ENCODE measurements around the gene LHX1. TPM values are rescaled to one million over a fixed set of nuclear protein-coding genes. Genes with fewer than 3 reads are reported as not detected.

Gene LHX1
- total RNA-seq, 2 experiments from 2014 or later = not detected

DNA sequence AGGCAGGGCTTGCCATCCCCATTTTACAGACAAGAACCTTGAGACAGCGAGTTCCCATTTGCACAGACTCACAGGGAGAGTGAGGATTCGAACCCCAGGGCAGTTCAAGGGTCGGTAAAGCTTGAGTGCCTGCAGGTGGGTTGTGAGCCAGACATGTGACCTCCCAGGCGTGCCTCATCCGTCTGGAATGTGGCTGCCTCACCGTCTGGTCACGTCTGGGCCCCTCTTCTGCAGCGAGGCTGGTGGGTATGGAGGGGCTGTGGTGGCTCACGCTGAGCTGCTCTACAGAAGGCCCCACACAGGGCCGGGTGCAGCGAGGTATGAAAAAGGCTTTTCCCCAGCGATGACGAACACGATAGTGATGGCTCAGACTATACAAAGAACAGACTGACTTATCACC, 35.8 kb upstream of the LHX1 start:
- H3K79me2 ChIP-seq (ENCODE audit: insufficient read depth, low read depth, low read length) = no peaks in the 10 kb centered on the region
- H3K4me3 ChIP-seq (ENCODE audit: low read depth, low read length, poor library complexity, severe bottlenecking) = no peak overlapping the region
- H3K9me3 ChIP-seq (ENCODE audit: low read length) = no peaks in the 10 kb centered on the region
- POLR2A ChIA-PET = no interaction called here
- H3K9me2 ChIP-seq (ENCODE audit: insufficient read depth, low read length) = no peaks in the 10 kb centered on the region
- no peak for TF ChIP-seq EZH2phosphoT487 (IDR thresholded peaks at IDR 0.05; ENCODE audit: borderline replicate concordance, low read depth, low read length)
- TF ChIP-seq, protein P1, sequence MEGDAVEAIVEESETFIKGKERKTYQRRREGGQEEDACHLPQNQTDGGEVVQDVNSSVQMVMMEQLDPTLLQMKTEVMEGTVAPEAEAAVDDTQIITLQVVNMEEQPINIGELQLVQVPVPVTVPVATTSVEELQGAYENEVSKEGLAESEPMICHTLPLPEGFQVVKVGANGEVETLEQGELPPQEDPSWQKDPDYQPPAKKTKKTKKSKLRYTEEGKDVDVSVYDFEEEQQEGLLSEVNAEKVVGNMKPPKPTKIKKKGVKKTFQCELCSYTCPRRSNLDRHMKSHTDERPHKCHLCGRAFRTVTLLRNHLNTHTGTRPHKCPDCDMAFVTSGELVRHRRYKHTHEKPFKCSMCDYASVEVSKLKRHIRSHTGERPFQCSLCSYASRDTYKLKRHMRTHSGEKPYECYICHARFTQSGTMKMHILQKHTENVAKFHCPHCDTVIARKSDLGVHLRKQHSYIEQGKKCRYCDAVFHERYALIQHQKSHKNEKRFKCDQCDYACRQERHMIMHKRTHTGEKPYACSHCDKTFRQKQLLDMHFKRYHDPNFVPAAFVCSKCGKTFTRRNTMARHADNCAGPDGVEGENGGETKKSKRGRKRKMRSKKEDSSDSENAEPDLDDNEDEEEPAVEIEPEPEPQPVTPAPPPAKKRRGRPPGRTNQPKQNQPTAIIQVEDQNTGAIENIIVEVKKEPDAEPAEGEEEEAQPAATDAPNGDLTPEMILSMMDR (conservative IDR thresholded peaks at IDR 0.05; ENCODE audit: low read length) = no peak
- no peaks in the 10 kb centered on the region for H3K36me3 ChIP-seq (ENCODE audit: insufficient read depth, low read length)
- intact Hi-C loops (cut with micrococcal nuclease; ENCODE audit: unreplicated experiment) = no loop called here
- no peaks in the 10 kb centered on the region for H4K20me1 ChIP-seq (ENCODE audit: insufficient read depth, low read length)
- no peak overlapping the region for H3K4me2 ChIP-seq (ENCODE audit: low read length)
- BruUV-seq (replicated peaks) = no TSS peak
- H3K4me1 ChIP-seq (ENCODE audit: insufficient read depth, low read length, poor library complexity, severe bottlenecking) = no peaks in the 10 kb centered on the region
- no peak for DNase-seq (ENCODE audit: low spot score)
- no peak overlapping the region for H3K27ac ChIP-seq (ENCODE audit: low read depth, low read length, poor library complexity, severe bottlenecking)
- H2AFZ ChIP-seq (ENCODE audit: low read length) = no peak overlapping the region
- CTCF ChIA-PET (ENCODE audit: unreplicated experiment) = no interaction called here

DNA sequence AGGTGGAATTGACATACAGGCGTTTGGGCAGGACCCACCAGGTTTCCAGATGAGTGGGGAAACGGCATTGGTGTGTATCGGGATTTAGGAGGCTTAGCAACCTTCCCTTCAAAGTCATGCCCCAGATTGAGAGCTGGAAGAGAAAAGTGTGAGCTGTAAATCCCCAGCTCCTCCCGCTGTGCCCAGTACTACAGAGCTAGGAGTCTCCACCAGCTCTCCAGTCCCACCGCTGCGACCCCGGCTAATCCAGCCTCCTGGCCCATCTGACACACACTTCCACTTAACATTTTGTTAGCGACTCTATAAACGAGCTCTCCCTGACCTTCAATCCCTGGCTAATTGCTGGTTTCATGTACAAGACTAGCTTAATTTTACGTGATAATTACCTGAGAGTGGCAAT, 29.9 kb upstream of the LHX1 start:
- ChIA-PET CTCF (ENCODE audit: unreplicated experiment) (no interaction called here), POLR2A (interaction anchor here (1.3 kb wide), 1 partner anchor 14 kb away, joined by 5 read pairs; no protein-coding TSS in a partner anchor)
- H2AFZ ChIP-seq (ENCODE audit: low read length) = no peak overlapping the region
- intact Hi-C loops (cut with micrococcal nuclease; ENCODE audit: unreplicated experiment) = no loop called here
- H3K9me3 ChIP-seq (ENCODE audit: low read length) = no peaks in the 10 kb centered on the region
- no peak overlapping the region for H3K4me3 ChIP-seq (ENCODE audit: low read depth, low read length, poor library complexity, severe bottlenecking)
- H3K36me3 ChIP-seq (ENCODE audit: insufficient read depth, low read length) = no peaks in the 10 kb centered on the region
- no peaks in the 10 kb centered on the region for H3K9me2 ChIP-seq (ENCODE audit: insufficient read depth, low read length)
- TF ChIP-seq, protein P1 (conservative IDR thresholded peaks at IDR 0.05; ENCODE audit: low read length) = no peak
- no peak for TF ChIP-seq EZH2phosphoT487 (IDR thresholded peaks at IDR 0.05; ENCODE audit: borderline replicate concordance, low read depth, low read length)
- BruUV-seq (replicated peaks) = no TSS peak
- no peaks in the 10 kb centered on the region for H4K20me1 ChIP-seq (ENCODE audit: insufficient read depth, low read length)
- no peaks in the 10 kb centered on the region for H3K4me1 ChIP-seq (ENCODE audit: insufficient read depth, low read length, poor library complexity, severe bottlenecking)
- DNase-seq (ENCODE audit: low spot score) = no peak
- H3K79me2 ChIP-seq (ENCODE audit: insufficient read depth, low read depth, low read length) = no peaks in the 10 kb centered on the region
- H3K27ac ChIP-seq (ENCODE audit: low read depth, low read length, poor library complexity, severe bottlenecking) = no peak overlapping the region
- H3K4me2 ChIP-seq (ENCODE audit: low read length) = no peak overlapping the region

DNA sequence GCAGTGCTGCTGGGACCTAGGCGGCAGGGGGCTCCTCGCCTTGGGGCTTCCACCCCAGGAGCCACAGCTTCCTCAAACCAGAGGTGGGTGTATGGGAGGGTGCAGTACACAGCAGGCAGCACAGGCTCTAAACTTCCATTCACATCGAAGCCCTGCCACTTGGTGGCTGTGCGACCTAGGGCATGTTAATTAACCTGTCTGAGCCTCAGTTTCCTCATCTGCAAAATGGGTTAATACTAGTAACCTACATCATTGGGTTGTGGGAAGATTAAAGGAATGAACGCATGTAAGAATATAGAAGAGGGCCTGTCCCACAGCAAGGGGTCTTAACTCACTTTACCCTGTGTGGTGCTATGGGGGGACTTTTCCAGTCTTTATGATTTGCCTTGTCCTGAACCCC, 26.8 kb upstream of the LHX1 start:
- BruUV-seq (replicated peaks) = no TSS peak
- intact Hi-C loops (cut with micrococcal nuclease; ENCODE audit: unreplicated experiment) = no loop called here
- H3K4me1 ChIP-seq (ENCODE audit: insufficient read depth, low read length, poor library complexity, severe bottlenecking) = no peaks in the 10 kb centered on the region
- no peak for DNase-seq (ENCODE audit: low spot score)
- POLR2A ChIA-PET = no interaction called here
- H3K36me3 ChIP-seq (ENCODE audit: insufficient read depth, low read length) = no peaks in the 10 kb centered on the region
- TF ChIP-seq, protein P1 (conservative IDR thresholded peaks at IDR 0.05; ENCODE audit: low read length) = no peak
- TF ChIP-seq EZH2phosphoT487 (IDR thresholded peaks at IDR 0.05; ENCODE audit: borderline replicate concordance, low read depth, low read length) = no peak
- no peak overlapping the region for H3K4me3 ChIP-seq (ENCODE audit: low read depth, low read length, poor library complexity, severe bottlenecking)
- H3K9me2 ChIP-seq (ENCODE audit: insufficient read depth, low read length) = no peaks in the 10 kb centered on the region
- H4K20me1 ChIP-seq (ENCODE audit: insufficient read depth, low read length) = no peaks in the 10 kb centered on the region
- no peaks in the 10 kb centered on the region for H3K79me2 ChIP-seq (ENCODE audit: insufficient read depth, low read depth, low read length)
- CTCF ChIA-PET (ENCODE audit: unreplicated experiment) = no interaction called here
- H3K9me3 ChIP-seq (ENCODE audit: low read length) = no peaks in the 10 kb centered on the region
- H3K27ac ChIP-seq (ENCODE audit: low read depth, low read length, poor library complexity, severe bottlenecking) = no peak overlapping the region
- no peak overlapping the region for H2AFZ ChIP-seq (ENCODE audit: low read length)
- H3K4me2 ChIP-seq (ENCODE audit: low read length) = no peak overlapping the region

Measured in OCI-LY7 (cell line).